Measurements from ENCODE around the gene IFNK.
A peak's percentile ranks its signal among the peaks of the same experiment; 100 is the strongest.

The IFNK gene

DNA sequence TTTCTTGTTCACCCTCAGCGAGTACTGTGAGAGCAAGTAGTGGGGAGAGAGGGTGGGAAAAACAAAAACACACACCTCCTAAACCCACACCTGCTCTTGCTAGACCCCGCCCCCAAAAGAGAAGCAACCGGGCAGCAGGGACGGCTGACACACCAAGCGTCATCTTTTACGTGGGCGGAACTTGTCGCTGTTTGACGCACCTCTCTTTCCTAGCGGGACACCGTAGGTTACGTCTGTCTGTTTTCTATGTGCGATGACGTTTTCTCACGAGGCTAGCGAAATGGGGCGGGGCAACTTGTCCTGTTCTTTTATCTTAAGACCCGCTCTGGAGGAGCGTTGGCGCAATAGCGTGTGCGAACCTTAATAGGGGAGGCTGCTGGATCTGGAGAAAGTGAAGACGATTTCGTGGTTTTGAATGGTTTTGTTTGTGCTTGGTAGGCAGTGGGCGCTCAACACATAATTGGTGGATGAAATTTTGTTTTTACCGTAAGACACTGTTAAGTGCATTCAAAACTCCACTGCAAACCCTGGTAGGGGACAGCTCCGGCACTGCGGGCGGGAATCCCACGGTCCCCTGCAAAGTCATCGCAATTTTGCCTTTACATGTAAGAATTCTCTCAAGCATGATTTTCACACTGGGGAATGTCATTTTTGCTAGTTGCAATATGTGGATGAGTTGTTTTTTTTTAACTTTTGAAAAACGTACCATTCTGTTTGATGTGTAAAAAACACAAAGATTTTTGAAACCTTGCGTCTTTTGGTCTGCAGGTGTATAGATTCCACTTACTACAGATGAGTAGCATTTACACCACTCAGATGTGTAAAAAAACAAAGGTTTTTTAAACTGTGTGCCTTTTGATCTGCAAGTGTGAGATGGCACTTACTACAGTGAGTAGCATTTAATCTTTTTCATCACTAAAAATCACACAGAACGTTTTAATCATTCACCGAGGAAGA lies 49.8 kb downstream of the IFNK start:
- peak; percentile 96 for DNase-seq

Data from stimulated activated CD4-positive, alpha-beta T cell treated with anti-CD3 and anti-CD28 coated beads, Interleukin-15, amount 100 ng/mL, for 24 hours (primary cell).